Ovary (tissue), 9 donors: ENCODE measurements around the gene GART. TPM values are rescaled to one million over a fixed set of nuclear protein-coding genes. Genes with fewer than 3 reads are reported as not detected.

Source experiments
- DNase-seq, 5 donors: peaks; one replicate each; pipeline ENCODE4 v3.0.0-alpha.2; 2019 to 2020
- H3K27ac ChIP-seq, 2 donors: fragments of 200-600 bp; one replicate each; pipeline versions ENCODE4 v1.5.1 to v1.8.0; 2019 to 2022
- H3K27me3 ChIP-seq: fragments of 200-600 bp; one replicate; pipeline ENCODE4 v1.8.0; 2022
- H3K36me3 ChIP-seq: fragments of 200-600 bp; sonication (generic); one replicate; pipeline ENCODE4 v1.5.1; 2019
- H3K4me1 ChIP-seq: one replicate; pipeline ENCODE4 v1.8.1; 2013; ENCODE audit warnings: mild to moderate bottlenecking, moderate library complexity; ENCODE audit not compliant: insufficient read depth
- H3K4me3 ChIP-seq: fragments of 200-600 bp; sonication (generic); one replicate; pipeline ENCODE4 v1.5.1; 2017
- H3K9me3 ChIP-seq, 2 donors: fragments of 200-600 bp in 1 of 2; sonication (generic) in 1 of 2; one replicate each; pipeline versions ENCODE4 v1.5.1 to v1.8.1; 2013 to 2019; ENCODE audit warnings: mild to moderate bottlenecking in 1 of 2, moderate library complexity in 1 of 2
- EP300 ChIP-seq: sonication (generic); formaldehyde crosslinking; IDR thresholded peaks from one replicate; pipeline ENCODE4 v1.6.1; 2017; ENCODE audit warnings: antibody characterized with exemption
- POLR2A ChIP-seq: fragments of 450-650 bp; IDR thresholded peaks from one replicate; pipeline ENCODE4 v1.6.1; 2017; ENCODE audit warnings: antibody characterized with exemption, mild to moderate bottlenecking, moderate library complexity
- WGBS, 3 donors: extraction: QIAGEN DNeasy Blood & Tissue Kit in 1 of 3; methylation state at CpG; one replicate each; pipeline versions ENCODE4 v1.1.5 to v1.1.7; 2013 to 2017; 5-methylcytosine and 5-hydroxymethylcytosine counted together
- intact Hi-C, 4 donors: fragments of 100-400 bp; cut with DNase I; formaldehyde crosslinking; loops; one replicate each; pipeline versions ENCODE4 v1.11.0 to v1.15.1; 2022 to 2023
- polyA plus RNA-seq, 2 donors: library from polyadenylated mRNA; stranded (reverse); fragments of 200-250 nt in 1 of 2; fragments of 350-450 nt in 1 of 2; fragmentation: Illumina TruSeq in 1 of 2; extraction: RNeasy Lipid Tissue Mini Kit (QIAGEN cat#74804) in 1 of 2; gene quantifications; one replicate each; pipeline ENCODE4 v1.2.3, GENCODE V29; 2013 to 2014
- total RNA-seq, 7 donors: library from RNA; depleted of rRNA in 2 of 7; stranded (reverse); fragments of >200 nt in 2 of 7; fragmentation: NEBNext Ultra II Directional in 3 of 7; extraction: Animal tissue kit (Norgen Biotek cat#: 25700) in 3 of 7; gene quantifications; one replicate each; pipeline versions ENCODE4 v1.1.0 to v1.2.4, GENCODE V29; 2016 to 2023
- TF ChIP-seq, protein P1 (sequence below), 3 donors: fragments of 450-650 bp in 2 of 3; fragments of 200-600 bp in 1 of 3; IDR thresholded peaks; one replicate each; pipeline versions ENCODE4 v1.5.1 to v1.8.0; 2016 to 2022; ENCODE audit warnings: antibody characterized with exemption in 3 of 3, mild to moderate bottlenecking in 1 of 3
- donor health status: DM: no; HTN: no; CAD: no; lungs with moderate emphysema.
- donor health status: DM: no; HTN: no; CAD: no.
- donor health status: Bipolar disorder and iron deficiency.
- donor health status: DM: yes; HTN: yes; CAD: no.
- donor health status: DM: no; HTN: no; CAD: no.
- donor health status: DM: yes; HTN: yes; CAD: no.

The GART gene
- total and polyA plus RNA-seq, 9 donors = 17.5 to 84.4 (median 51.9) TPM

- intact Hi-C loops = no loop called here
- TF ChIP-seq EP300 = no peak
- no peak for TF ChIP-seq POLR2A
- TF ChIP-seq, protein P1, sequence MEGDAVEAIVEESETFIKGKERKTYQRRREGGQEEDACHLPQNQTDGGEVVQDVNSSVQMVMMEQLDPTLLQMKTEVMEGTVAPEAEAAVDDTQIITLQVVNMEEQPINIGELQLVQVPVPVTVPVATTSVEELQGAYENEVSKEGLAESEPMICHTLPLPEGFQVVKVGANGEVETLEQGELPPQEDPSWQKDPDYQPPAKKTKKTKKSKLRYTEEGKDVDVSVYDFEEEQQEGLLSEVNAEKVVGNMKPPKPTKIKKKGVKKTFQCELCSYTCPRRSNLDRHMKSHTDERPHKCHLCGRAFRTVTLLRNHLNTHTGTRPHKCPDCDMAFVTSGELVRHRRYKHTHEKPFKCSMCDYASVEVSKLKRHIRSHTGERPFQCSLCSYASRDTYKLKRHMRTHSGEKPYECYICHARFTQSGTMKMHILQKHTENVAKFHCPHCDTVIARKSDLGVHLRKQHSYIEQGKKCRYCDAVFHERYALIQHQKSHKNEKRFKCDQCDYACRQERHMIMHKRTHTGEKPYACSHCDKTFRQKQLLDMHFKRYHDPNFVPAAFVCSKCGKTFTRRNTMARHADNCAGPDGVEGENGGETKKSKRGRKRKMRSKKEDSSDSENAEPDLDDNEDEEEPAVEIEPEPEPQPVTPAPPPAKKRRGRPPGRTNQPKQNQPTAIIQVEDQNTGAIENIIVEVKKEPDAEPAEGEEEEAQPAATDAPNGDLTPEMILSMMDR (IDR thresholded peaks at IDR 0.05) = no peak
- Histone ChIP-seq H3K4me3 (no peak overlapping the region), H3K27ac (no peak overlapping the region), H3K27me3 (no peaks in the 10 kb centered on the region), H3K9me3 (no peaks in the 10 kb centered on the region), H3K36me3 (no peaks in the 10 kb centered on the region), H3K4me1 (no peaks in the 10 kb centered on the region)
- DNase-seq = no peak
- 88 to 90% (median 88%) methylated on average over 5 of the region's 5 CpGs for WGBS, 3 donors
Measured at GRCh38 chr21:33461538-33462250, 80.2 kb downstream of the GART start.

GRCh38 chr21:33458861-33459260, 83.1 kb downstream of the GART start:
- no peak for DNase-seq
- no peaks in the 10 kb centered on the region for H3K27me3 ChIP-seq
- H3K4me1 ChIP-seq = no peaks in the 10 kb centered on the region
- no peak for TF ChIP-seq EP300
- TF ChIP-seq, protein P1 (IDR thresholded peaks at IDR 0.05) = no peak
- no peak for TF ChIP-seq POLR2A
- no peak overlapping the region for H3K27ac ChIP-seq
- no peaks in the 10 kb centered on the region for H3K36me3 ChIP-seq
- intact Hi-C loops = loop anchor here in 1 of 4 donors (10.0 kb wide), 1 partner anchor 524 kb away; no protein-coding TSS in a partner anchor
- H3K4me3 ChIP-seq = no peak overlapping the region
- WGBS, 3 donors = 95 to 97% (median 96%) methylated on average over 3 of the region's 3 CpGs
- no peaks in the 10 kb centered on the region for H3K9me3 ChIP-seq

- no peaks in the 10 kb centered on the region for H3K4me1 ChIP-seq
- intact Hi-C loops = loop anchor here in 1 of 4 donors (10.0 kb wide), 1 partner anchor 521 kb away; no protein-coding TSS in a partner anchor
- H3K4me3 ChIP-seq = no peak overlapping the region
- DNase-seq = no peak
- no peaks in the 10 kb centered on the region for H3K9me3 ChIP-seq
- no peaks in the 10 kb centered on the region for H3K27me3 ChIP-seq
- TF ChIP-seq POLR2A (no peak), EP300 (no peak)
- TF ChIP-seq, protein P1 (IDR thresholded peaks at IDR 0.05) = no peak
- WGBS, 3 donors = 81 to 89% (median 82%) methylated on average over 6 of the region's 6 CpGs
- H3K36me3 ChIP-seq = no peaks in the 10 kb centered on the region
- H3K27ac ChIP-seq = no peak overlapping the region
Measured at GRCh38 chr21:33455686-33456446, 86.1 kb downstream of the GART start.

Other genes starting within 250 kb of the GART start
- gene IFNAR1, start 217.1 kb downstream of the GART start, total RNA-seq = 10 to 100 TPM; 20.6 to 47.9 (median 35.1) TPM
- gene IFNAR1, start 217.1 kb downstream of the GART start, polyA plus RNA-seq = 10 to 100 TPM; 26.4 to 31.2 TPM
- gene IFNGR2, start 138.7 kb downstream of the GART start, total RNA-seq = 10 to 100 TPM; 39.6 to 54.5 (median 46.7) TPM
- gene IFNGR2, start 138.7 kb downstream of the GART start, polyA plus RNA-seq = 100 to 1,000 TPM in 1 of 2 donors, 10 to 100 TPM in 1; 43.7 to 125 TPM
- gene TMEM50B, start 62.1 kb downstream of the GART start, total RNA-seq = 100 to 1,000 TPM in 1 of 7 donors, 10 to 100 TPM in 6; 58.9 to 122 (median 81.1) TPM
- gene TMEM50B, start 62.1 kb downstream of the GART start, polyA plus RNA-seq = 10 to 100 TPM; 50.1 to 75.4 TPM
- 1 to 10 TPM in 4 of 7 donors, under 1 TPM in 3; 0.34 to 1.7 (median 1.2) TPM for gene DNAJC28, start 50.4 kb downstream of the GART start, total RNA-seq
- 1 to 10 TPM in 1 of 2 donors, under 1 TPM in 1; 0.62 to 2.6 TPM for gene DNAJC28, start 50.4 kb downstream of the GART start, polyA plus RNA-seq
- 100 to 1,000 TPM; 216 to 351 (median 271) TPM for gene SON, start 921 bp upstream of the GART start, total RNA-seq
- 100 to 1,000 TPM; 107 to 263 TPM for gene SON, start 921 bp upstream of the GART start, polyA plus RNA-seq
- 10 to 100 TPM in 4 of 7 donors, 1 to 10 TPM in 3; 5.1 to 14.1 (median 10.3) TPM for gene DONSON, start 46.6 kb upstream of the GART start, total RNA-seq
- gene DONSON, start 46.6 kb upstream of the GART start, polyA plus RNA-seq = 10 to 100 TPM in 1 of 2 donors, 1 to 10 TPM in 1; 9.1 to 12.1 TPM
- 10 to 100 TPM; 27.2 to 59.6 (median 45.9) TPM for gene CRYZL1, start 99.6 kb upstream of the GART start, total RNA-seq
- gene CRYZL1, start 99.6 kb upstream of the GART start, polyA plus RNA-seq = 10 to 100 TPM; 27.0 to 59.5 TPM
- 10 to 100 TPM; 28.3 to 51.9 (median 36.4) TPM for gene ITSN1, start 100.4 kb upstream of the GART start, total RNA-seq
- gene ITSN1, start 100.4 kb upstream of the GART start, polyA plus RNA-seq = 10 to 100 TPM; 22.6 to 61.3 TPM